Activated CD4-positive, alpha-beta T cell treated with anti-CD3 and anti-CD28 coated beads, Interleukin-2, amount 50 U/mL, for 48 hours (primary cell): ENCODE data around the gene AXIN2.

ENCODE experiments used
- DNase-seq, 2 experiments: peaks; one replicate each; pipeline ENCODE4 v3.0.0-alpha.2; 2020

AXIN2 gene

GRCh38 chr17:65583921-65584603 lies 22.6 kb upstream of the AXIN2 start:
- no peak for DNase-seq

GRCh38 chr17:65576939-65577338 lies 15.5 kb upstream of the AXIN2 start:
- no peak for DNase-seq

GRCh38 chr17:65573282-65573602 lies 11.8 kb upstream of the AXIN2 start:
- no peak for DNase-seq

GRCh38 chr17:65572581-65573281 lies 11.3 kb upstream of the AXIN2 start:
- no peak for DNase-seq

- DNase-seq: no peak
These were observed 10.7 kb upstream of the AXIN2 start for GRCh38 chr17:65572186-65572580.

- DNase-seq: no peak
These were observed 7.5 kb upstream of the AXIN2 start for GRCh38 chr17:65568918-65569317.

- no peak for DNase-seq
These were observed 6.1 kb upstream of the AXIN2 start for GRCh38 chr17:65567566-65567965.

GRCh38 chr17:65565559-65565958 lies 4.1 kb upstream of the AXIN2 start:
- DNase-seq: no peak

GRCh38 chr17:65564793-65565192 lies 3.3 kb upstream of the AXIN2 start:
- DNase-seq: no peak

GRCh38 chr17:65562206-65562531 lies 721 bp upstream of the AXIN2 start:
- DNase-seq: no peak

- peak; percentile 77 to 81 for DNase-seq
These were observed 608 bp downstream of the AXIN2 start for GRCh38 chr17:65560628-65561451.

GRCh38 chr17:65559804-65560627 lies 1.4 kb downstream of the AXIN2 start:
- DNase-seq: peak; percentile 35 to 38

- no peak for DNase-seq
These were observed 2.0 kb downstream of the AXIN2 start for GRCh38 chr17:65559461-65559803.

- peak in 1 of 2 experiments; percentile 35 for DNase-seq
These were observed 2.6 kb downstream of the AXIN2 start for GRCh38 chr17:65558683-65559460.

- no peak for DNase-seq
These were observed 3.2 kb downstream of the AXIN2 start for GRCh38 chr17:65558311-65558682.

- peak in 1 of 2 experiments; percentile 34 for DNase-seq
These were observed 3.8 kb downstream of the AXIN2 start for GRCh38 chr17:65557349-65558310.

GRCh38 chr17:65556910-65557348 lies 4.5 kb downstream of the AXIN2 start:
- DNase-seq: no peak

GRCh38 chr17:65556014-65556909 lies 5.2 kb downstream of the AXIN2 start:
- DNase-seq: peak; percentile 96 to 97

- DNase-seq: no peak
These were observed 6.8 kb downstream of the AXIN2 start for GRCh38 chr17:65554553-65555223.
